ENCODE results near the gene NPAS3. TPM values are rescaled to one million over a fixed set of nuclear protein-coding genes. Genes with fewer than 3 reads are reported as not detected.

The NPAS3 gene
- polyA plus RNA-seq, 2 of the 4 experiments (the other 2 are of a cell fraction), result not detected

GRCh38 chr14:33793398-33794110, 854.9 kb downstream of the NPAS3 start:
- no peak for TF ChIP-seq REST (IDR thresholded peaks at IDR 0.05)
- TF ChIP-seq EHMT2 (IDR thresholded peaks at IDR 0.05; ENCODE audit: low read depth), result no peak
- no peak for TF ChIP-seq POLR2A (IDR thresholded peaks at IDR 0.05; ENCODE audit: low read length)
- no peak for TF ChIP-seq EHF (CRISPR knock-in tag; IDR thresholded peaks at IDR 0.05)
- no peak for TF ChIP-seq NR3C1 (IDR thresholded peaks at IDR 0.05)
- no peak for TF ChIP-seq MYC (IDR thresholded peaks at IDR 0.05; ENCODE audit: borderline replicate concordance, low read length)
- TF ChIP-seq HEYL (CRISPR knock-in tag; IDR thresholded peaks at IDR 0.05), result no peak
- TF ChIP-seq HDAC2 (IDR thresholded peaks at IDR 0.05), result no peak
- no peak for TF ChIP-seq CBX8 (IDR thresholded peaks at IDR 0.05)
- no peak for TF ChIP-seq ZC3H11A (IDR thresholded peaks at IDR 0.05)
- no peak for TF ChIP-seq TFCP2L1 (CRISPR knock-in tag; IDR thresholded peaks at IDR 0.05)
- TF ChIP-seq ELK1 (IDR thresholded peaks at IDR 0.05; ENCODE audit: low read depth, low read length), result no peak
- no peak for TF ChIP-seq FOXS1 (CRISPR knock-in tag; IDR thresholded peaks at IDR 0.05)
- no peak for TF ChIP-seq HOXB13 (CRISPR knock-in tag; IDR thresholded peaks at IDR 0.05; ENCODE audit: low read depth)
- no peak for TF ChIP-seq CEBPB (IDR thresholded peaks at IDR 0.05)
- Histone ChIP-seq H3K4me1 (0 out of 3 replicates have a peak, but pooled peaks cover 3% of the 10 kb centered on the region), H3K4me2 (no peak overlapping the region; the same call in 2 of the 3 replicates), H3K9me3 (no peaks in the 10 kb centered on the region), H3K4me3 (no peak overlapping the region), H3K27ac (no peak overlapping the region)
- ATAC-seq (no peak), FAIRE-seq (no peak), DNase-seq (ENCODE audit: low read depth in 1 of 2, low spot score in 1 of 2) (no peak)
- POLR2A ChIA-PET, result interaction anchor here (0.8 kb wide), 1 partner anchor 40 kb away, joined by 3 read pairs; no protein-coding TSS in a partner anchor
- CTCF ChIA-PET, result interaction anchor here (0.7 to 3.3 kb wide), 41 partner anchors 10 to 1218 kb away, joined by 3 to 36 read pairs (median 4); no protein-coding TSS in a partner anchor
- 64% methylated on average over 11 of the region's 11 CpGs for WGBS (ENCODE audit: missing lambda C conversion rate)

- Histone ChIP-seq H3K9me3 (no peaks in the 10 kb centered on the region), H3K4me1 (0 out of 3 replicates have a peak, but pooled peaks cover 3% of the 10 kb centered on the region), H3K4me2 (no peak overlapping the region), H3K27ac (no peak overlapping the region), H3K4me3 (no peak overlapping the region)
- TF ChIP-seq E2F6 (IDR thresholded peaks at IDR 0.05; ENCODE audit: borderline replicate concordance, low read depth) (no peak), SREBF2 (IDR thresholded peaks at IDR 0.05) (no peak), CEBPB (IDR thresholded peaks at IDR 0.05) (no peak), MAZ (IDR thresholded peaks at IDR 0.05; ENCODE audit: borderline replicate concordance, low read depth, low read length) (no peak), KDM5A (IDR thresholded peaks at IDR 0.05) (no peak), RCOR1 (IDR thresholded peaks at IDR 0.05; ENCODE audit: low read depth, low read length) (no peak), ELK1 (IDR thresholded peaks at IDR 0.05; ENCODE audit: low read depth, low read length) (no peak), CHD4 (IDR thresholded peaks at IDR 0.05; ENCODE audit: borderline replicate concordance) (no peak), NFE2L2 (conservative IDR thresholded peaks at IDR 0.05; ENCODE audit: low read length) (no peak), HOXA7 (CRISPR knock-in tag; IDR thresholded peaks at IDR 0.05) (no peak), PHF8 (IDR thresholded peaks at IDR 0.05; ENCODE audit: borderline replicate concordance, low read depth) (no peak), USF2 (IDR thresholded peaks at IDR 0.05) (no peak)
- CTCF ChIA-PET, result interaction anchor here (0.6 to 1.1 kb wide), 2 partner anchors 10 to 77 kb away, joined by 3 read pairs; no protein-coding TSS in a partner anchor
- FAIRE-seq (no peak), DNase-seq (ENCODE audit: low read depth in 1 of 2, low spot score in 1 of 2) (no peak), ATAC-seq (no peak)
- POLR2A ChIA-PET, result no interaction called here
- 0% methylated on average over 1 of the region's 1 CpG for WGBS (ENCODE audit: missing lambda C conversion rate)
Observed at GRCh38 chr14:33794791-33795305, 856.2 kb downstream of the NPAS3 start.

Data from A549 (cell line).